HG02642 (cell line): ENCODE results near the gene PTRHD1.
"Not testable (repeated sequence)": the region's sequence is repeated elsewhere in the genome, so short reads cannot be mapped to it uniquely, and the experiment has no call there.

Source experiments
- ATAC-seq: cut with Tn5 transposase; IDR thresholded peaks from one replicate; pipeline ENCODE4 v1.9.1; 2021; ENCODE audit warnings: mild to moderate bottlenecking; ENCODE audit not compliant: unreplicated experiment, poor library complexity

PTRHD1 gene, protein sequence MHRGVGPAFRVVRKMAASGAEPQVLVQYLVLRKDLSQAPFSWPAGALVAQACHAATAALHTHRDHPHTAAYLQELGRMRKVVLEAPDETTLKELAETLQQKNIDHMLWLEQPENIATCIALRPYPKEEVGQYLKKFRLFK

DNA sequence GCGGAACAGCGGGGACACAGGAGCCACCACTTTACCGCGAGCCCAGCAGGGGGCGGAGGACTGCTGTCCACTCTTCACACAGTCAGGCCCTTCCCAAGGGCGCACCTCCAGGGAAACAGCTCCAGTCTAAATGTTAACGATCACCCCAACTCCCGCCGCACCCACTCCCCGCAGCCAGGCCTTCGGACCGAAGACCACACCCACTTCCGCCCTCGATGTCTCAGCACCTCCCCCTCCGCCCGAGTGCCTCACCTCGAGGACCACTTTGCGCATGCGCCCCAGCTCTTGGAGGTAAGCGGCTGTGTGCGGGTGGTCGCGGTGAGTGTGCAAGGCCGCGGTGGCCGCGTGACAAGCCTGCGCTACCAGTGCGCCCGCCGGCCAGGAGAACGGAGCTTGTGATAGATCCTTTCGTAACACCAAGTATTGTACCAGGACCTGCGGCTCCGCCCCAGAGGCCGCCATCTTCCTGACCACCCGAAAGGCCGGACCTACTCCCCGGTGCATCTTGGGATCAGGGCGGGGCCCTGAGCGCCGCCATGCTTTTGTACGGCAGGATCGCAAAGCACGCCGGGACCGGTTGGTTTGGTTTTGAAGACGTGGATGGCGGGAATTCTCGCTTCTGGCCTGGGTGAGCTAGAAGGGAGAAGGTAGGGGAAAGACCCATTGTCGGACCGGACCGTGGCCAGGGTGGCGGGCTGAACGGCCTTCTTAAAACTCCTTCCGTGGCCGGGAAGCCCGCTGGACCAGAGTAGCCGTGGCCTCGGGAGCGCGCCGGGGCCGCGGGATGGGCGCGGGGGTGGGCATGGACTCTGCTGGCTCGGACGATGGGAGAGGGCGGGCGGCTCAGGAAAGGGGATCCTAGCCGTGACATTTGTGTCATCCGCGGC is at the start of gene PTRHD1, which contains the start of gene CENPO:
Gene PTRHD1 (minus strand): TSS at position 518 of the 887 bp plus-strand sequence. CDS start 14 bp downstream, at position 504.
Gene CENPO (plus strand): TSS at position 552 of the 887 bp plus-strand sequence. CDS start 495 bp downstream, outside the sequence.
- peak; percentile 92 for ATAC-seq

DNA sequence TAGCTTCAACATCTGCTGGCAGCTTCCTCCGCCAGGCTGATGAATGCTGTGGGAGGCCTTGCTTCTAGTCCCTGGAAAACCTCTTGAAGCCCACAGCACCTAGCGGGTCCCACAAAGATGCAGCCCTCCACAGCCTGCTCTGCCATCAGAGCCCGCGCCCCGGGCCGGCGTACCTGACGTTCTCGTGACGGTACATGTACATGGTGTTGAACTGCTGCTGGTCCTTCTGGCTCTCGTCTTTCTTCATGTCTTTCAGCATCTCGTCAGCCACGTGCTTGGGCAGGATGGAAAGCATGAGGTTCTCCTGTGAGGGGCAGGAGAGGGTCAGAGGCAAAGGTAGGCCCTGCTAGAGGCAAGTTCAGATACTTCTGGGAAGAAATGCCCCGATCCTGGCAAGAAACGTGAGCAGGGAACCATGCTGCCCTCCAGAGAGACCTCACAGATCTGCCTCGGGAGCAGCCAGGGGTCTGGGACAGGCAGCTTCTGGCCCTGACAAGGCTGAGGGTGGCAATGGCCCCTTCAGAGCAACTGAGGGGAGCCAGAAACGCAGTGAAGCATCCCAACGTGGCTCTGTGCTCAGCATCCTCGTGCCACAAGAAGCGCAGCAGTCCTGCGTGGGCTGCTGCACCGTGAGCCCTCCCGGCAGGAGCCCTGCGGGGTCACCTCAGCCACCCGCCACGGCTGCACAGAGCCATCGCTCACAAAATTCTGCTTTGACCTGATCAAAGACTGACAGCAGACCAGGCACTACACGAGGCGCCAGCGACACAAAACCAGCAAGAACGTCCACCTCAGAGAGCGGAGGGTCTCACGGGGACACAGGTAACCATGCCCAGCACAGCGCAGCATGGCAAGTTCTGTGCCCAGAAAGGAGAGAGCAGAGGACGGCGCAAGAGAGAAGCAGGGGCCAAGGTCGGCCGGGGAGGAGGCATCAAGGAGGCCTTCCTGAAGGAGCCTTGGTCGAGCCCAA is 49.2 kb upstream of the PTRHD1 start:
- no peak for ATAC-seq

DNA sequence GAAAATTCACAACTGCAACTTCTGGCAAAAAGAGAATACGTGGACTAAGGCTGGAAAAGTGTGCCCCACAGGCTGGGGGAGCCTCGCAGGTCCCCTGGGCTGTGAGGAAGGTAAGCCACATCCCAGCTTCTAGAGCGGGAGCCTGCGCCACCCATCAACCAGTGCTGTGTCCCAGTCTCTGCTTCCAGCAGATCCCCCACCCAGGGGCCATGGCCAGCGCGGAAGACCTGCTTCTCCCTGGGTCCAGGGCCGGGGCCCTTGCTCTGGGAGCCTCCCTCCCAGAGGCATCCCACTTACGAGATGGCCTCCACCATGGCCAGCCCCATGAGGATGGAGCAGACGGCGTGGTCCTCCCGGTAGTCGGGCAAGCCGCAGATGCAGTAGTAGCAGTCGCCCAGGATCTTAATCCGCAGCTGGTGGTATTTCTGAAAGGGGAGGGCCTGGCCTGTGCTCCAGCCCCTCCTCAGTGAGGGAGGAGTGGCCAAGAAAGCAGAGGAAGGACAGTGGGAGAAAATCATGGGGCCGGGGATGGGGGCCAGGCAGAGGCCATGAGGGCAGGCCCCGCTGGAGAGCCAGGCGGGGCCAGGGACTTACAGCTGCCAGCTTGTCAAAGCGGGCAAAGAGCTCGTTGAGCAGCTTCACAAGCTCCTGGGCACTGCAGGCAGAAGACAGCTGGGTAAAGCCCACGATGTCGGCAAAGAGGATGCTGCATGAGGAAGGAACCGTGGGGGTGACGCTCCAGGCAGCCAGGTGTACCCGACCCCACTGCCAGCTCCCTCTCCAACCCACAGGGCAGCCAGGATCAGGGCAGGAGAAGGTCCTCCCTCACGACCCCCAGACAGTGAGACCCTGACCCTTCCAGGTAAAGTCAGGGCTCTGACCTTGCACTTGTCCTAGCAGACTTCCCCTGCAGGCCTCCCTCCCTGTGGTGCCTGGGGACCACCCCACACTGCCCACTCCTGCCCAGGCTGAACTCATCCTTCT is 48.1 kb upstream of the PTRHD1 start:
- no peak for ATAC-seq

GRCh38 chr2:24840164-24840869 is 47.1 kb upstream of the PTRHD1 start:
- ATAC-seq, result no peak

- ATAC-seq, result no peak
These were observed 46.5 kb upstream of the PTRHD1 start for GRCh38 chr2:24839729-24840128.

DNA sequence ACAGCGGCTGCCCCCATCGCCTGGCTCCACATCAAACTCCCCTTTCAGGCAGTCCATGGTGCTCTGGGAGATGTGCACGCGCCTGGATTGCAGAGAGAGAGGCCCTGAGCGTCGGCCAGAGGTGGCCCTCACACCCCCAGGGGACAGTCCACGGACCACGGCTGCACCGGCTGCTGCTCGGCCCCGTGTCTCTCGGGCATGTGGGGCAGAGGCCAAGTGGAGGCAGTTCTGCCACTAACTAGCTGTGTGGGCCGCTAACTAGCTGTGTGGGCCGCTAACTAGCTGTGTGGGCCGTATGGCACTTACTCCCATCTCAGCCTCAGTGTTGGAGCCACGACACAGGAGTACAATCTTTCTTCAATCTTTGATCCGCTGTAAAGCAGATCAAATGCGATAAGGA is 45.4 kb upstream of the PTRHD1 start:
- ATAC-seq, result no peak

DNA sequence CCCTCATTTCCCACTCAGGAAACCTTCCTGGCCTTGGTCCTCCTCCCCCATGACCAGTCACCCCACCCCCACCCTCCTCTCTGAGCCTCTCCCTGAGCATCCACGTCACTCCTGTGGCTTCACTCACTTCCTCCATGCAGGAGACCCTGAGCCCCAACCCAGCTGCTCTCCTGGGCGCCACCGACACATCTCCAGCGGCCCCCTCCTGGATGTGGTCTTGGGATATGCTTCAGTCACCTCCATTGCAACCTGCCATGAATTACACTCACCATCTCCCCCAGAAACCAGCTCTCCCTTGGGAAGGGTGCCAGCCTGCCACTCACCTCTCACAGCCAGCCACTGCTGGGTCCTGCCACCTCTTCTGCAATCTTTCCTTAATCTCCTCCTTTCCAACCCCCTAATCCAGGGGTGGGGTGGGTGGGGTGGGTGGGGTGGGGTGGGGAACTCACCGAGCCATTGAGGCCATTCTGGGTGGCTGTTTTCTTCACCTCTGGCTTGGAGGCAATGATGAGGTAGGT is 44.9 kb upstream of the PTRHD1 start:
- ATAC-seq, result no peak

DNA sequence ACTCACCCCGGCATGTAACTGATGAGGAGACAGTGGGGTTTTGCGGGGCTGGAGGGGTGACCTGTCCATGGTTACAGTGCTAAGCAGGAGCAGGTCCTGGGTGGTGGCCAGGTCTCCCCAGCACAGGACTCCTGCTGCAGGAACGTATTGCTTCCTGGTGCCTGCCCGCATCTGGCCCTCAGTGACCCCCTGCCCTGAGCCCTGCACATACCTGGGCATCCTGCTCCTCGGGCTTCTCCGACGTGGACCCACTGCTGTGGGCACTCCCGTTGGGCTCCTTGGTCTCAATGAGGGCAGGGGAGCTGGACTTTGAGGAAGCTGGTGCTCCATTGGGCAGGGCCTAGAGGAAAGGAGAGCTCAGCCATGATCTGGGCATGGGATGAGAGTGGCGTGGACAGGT is 43.5 kb upstream of the PTRHD1 start:
- ATAC-seq, result no peak

DNA sequence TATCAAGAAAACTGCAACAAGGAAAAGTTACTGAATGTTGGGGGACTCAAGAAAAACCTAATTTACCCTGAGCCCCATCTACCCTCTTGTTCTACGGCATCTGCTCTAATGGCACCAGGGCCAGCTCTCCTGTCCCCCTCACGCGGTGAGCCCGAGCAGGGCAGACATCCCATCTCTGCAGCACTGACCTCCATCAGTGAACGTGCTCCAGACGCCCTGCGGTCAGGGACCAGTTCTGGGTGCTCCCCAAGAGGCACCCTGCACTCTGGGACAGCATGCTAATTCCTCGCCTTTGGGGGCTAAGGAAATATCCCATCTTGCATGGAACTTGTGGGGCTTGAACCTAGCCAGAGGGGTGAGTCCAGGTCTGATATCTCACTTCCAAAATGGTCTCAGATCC is 43.0 kb upstream of the PTRHD1 start:
- no peak for ATAC-seq

DNA sequence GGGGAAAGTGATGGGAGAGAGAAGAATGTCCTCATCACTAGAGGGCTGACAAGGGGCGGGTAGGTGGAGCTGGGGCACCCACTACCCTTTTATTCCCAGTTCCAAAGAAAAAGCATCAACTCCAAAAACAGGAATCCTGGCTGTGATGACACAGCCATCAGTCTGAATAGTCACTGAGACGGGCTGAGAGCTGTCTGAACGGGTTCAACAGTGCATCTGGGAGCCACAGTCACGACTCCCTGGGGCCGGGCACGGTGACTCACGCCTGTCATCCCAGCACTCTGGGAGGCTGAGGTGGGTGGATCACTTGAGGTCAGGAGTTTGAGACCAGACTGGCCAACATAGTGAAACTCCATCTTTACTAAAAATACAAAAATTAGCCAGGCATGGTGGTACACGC is 42.2 kb upstream of the PTRHD1 start:
- not testable (repeated sequence) for ATAC-seq

DNA sequence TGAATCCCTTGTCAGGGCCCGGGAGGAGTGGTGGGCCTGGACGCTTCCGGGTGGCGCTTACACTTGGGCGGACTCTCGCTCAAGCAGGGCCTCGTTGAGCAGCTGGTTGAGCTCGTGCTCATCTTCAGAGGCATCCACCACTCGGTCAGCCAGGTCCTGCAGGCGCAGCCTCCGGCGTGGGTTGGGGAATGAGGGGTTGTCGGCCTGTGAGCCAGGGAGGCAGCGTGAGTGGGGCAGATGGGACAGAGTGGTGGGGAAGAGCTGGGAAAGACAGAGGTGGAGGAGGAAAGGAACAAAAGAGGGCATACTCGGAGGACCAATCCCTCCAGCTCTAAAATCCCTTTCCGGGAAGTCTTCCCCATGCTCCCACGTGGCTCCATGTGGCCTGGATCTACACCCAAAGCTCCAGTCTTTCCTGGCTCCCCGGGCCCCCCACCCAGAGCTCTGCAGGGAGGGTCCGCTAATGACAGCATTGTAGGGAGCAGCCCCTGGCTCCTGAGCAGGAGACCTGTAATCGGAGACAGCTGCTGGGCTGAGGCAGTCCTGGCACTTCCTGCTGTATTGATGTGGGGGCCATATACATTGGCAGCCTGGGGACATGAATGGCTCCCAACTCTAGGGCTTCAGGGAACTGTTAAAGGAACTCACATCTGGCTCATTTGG is 41.7 kb upstream of the PTRHD1 start:
- ATAC-seq, result no peak

DNA sequence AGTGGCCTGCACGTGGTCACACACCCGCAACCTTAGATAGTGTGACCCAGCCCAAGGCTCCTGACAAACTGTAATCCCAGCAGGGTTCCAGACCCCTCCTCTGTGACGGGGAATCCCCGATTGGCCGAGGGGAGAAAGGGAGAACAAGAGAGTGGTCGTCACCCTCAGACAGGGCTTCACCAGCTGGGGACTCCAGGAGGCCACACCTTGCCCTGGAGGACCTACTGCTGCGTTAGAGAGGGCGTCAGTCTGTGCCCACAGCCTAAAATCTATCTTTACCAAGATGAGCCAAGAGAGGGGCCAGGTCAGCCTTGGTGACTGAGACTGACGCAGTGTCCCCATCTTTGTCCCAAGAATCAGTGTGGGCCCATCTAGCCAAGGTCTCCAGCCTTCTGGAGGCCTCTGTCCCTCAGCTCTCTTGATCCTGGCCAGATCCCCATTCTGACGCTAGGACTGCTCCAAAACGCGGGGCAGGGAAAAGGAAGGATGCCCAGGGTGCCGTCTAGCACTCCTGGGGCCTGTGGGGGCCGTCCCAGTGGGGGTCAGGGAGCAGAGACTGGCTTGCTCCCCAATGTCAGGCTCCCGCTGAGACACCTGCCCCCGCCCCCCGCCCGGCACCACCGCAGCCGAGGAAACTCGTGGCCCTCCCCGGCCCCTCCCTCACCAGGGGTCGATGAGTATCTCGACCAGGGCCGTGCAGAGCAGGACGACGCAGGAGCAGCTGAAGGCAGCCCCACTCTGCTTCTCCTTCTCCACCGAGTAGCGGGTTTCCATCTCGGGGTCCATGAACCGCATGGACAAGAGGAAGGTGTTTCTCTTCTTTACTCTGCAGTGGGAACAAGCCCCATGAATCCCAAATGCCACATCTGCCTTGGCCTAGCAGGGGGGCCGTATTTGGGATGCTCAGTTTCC is 40.9 kb upstream of the PTRHD1 start:
- ATAC-seq, result no peak

- no peak for ATAC-seq
These were observed 39.9 kb upstream of the PTRHD1 start for GRCh38 chr2:24832931-24833701.

- ATAC-seq, result no peak
These were observed 39.3 kb upstream of the PTRHD1 start for GRCh38 chr2:24832521-24832920.

- no peak for ATAC-seq
These were observed 38.9 kb upstream of the PTRHD1 start for GRCh38 chr2:24832073-24832461.
